Mucosa of stomach (tissue), 1 donor: ENCODE results near the gene SLC23A1.
"Not testable (repeated sequence)": the region's sequence is repeated elsewhere in the genome, so short reads cannot be mapped to it uniquely, and the experiment has no call there.

Experiments
- H3K27me3 ChIP-seq: one replicate; pipeline ENCODE4 v1.7.0; 2013; ENCODE audit warnings: mild to moderate bottlenecking, low read length; ENCODE audit not compliant: control insufficient read depth, insufficient read depth
- H3K36me3 ChIP-seq: one replicate; pipeline ENCODE4 v1.7.0; 2013; ENCODE audit warnings: low read length; ENCODE audit not compliant: control insufficient read depth, insufficient read depth
- H3K4me1 ChIP-seq: one replicate; pipeline ENCODE4 v1.7.0; 2013; ENCODE audit warnings: mild to moderate bottlenecking, low read length; ENCODE audit not compliant: control insufficient read depth, insufficient read depth
- H3K4me3 ChIP-seq: one replicate; pipeline ENCODE4 v1.7.0; 2013; ENCODE audit warnings: low read length
- H3K9ac ChIP-seq: one replicate; pipeline ENCODE4 v1.7.0; 2013; ENCODE audit warnings: mild to moderate bottlenecking, low read length, moderate library complexity
- H3K9me3 ChIP-seq: one replicate; pipeline ENCODE4 v1.7.0; 2013; ENCODE audit warnings: mild to moderate bottlenecking, low read length, moderate library complexity; ENCODE audit not compliant: control insufficient read depth
- donor health status: Pancreatic carcinoma.

The SLC23A1 gene

GRCh38 chr5:139393497-139394122 lies 10.5 kb upstream of the SLC23A1 start:
- Histone ChIP-seq H3K9ac (peak overlapping the region; percentile 47), H3K4me1 (peaks cover 31% of the 10 kb centered on the region), H3K4me3 (peak overlapping the region; percentile 19), H3K9me3 (no peaks in the 10 kb centered on the region), H3K36me3 (no peaks in the 10 kb centered on the region), H3K27me3 (peaks cover 4% of the 10 kb centered on the region)

- peak overlapping the region; percentile 47 for H3K9ac ChIP-seq
Observed at GRCh38 chr5:139392678-139393496, 9.8 kb upstream of the SLC23A1 start.

GRCh38 chr5:139392324-139392677 lies 9.2 kb upstream of the SLC23A1 start:
- Histone ChIP-seq H3K9ac (peak overlapping the region; percentile 70), H3K27me3 (peaks cover 4% of the 10 kb centered on the region), H3K4me3 (peak overlapping the region; percentile 36), H3K36me3 (no peaks in the 10 kb centered on the region), H3K9me3 (no peaks in the 10 kb centered on the region), H3K4me1 (peaks cover 44% of the 10 kb centered on the region)

More at GRCh38 chr5:139392678-139393496, 9.8 kb upstream of the SLC23A1 start:
- peaks cover 4% of the 10 kb centered on the region for H3K27me3 ChIP-seq
- H3K4me3 ChIP-seq, result peak overlapping the region; percentile 19
- no peaks in the 10 kb centered on the region for H3K9me3 ChIP-seq
- H3K4me1 ChIP-seq, result peaks cover 38% of the 10 kb centered on the region
- no peaks in the 10 kb centered on the region for H3K36me3 ChIP-seq

DNA sequence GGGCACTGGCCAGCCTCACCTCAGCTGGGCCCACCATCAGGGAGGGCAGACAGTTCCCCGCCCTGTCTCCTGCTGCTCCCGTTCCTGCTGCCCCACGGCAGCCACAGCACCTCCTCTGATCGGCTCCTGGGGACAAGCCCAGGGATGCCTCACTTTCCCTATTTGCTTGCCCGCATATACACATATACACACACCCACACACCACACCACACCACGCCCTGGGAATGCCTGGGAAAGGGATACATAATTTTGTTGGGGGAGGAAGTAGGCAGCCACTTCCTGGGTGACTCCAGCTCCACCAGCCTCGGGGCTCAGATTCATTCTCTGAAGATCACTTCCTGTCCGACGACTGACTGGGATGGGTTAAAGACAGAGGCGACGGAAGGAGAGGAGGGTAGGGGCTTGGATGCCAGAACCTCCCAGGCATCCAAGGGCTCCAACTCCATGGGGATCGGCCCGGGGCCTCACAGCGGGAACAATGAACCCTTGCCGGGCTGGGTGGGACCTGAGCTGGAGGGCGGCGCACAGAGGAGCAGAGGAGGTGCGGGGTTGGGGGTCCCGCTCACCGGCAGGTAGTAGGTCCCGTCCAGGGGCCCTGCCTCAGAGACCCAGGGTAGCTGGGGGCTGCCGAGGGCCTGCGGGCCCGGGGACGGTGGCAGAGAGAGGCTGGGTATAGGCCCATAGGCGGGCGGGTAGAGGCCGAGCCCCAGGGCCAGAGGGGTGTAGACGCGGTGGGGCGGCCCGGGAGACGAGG lies 8.7 kb upstream of the SLC23A1 start:
- peak overlapping the region; percentile 36 for H3K4me3 ChIP-seq
- peak overlapping the region; percentile 70 for H3K9ac ChIP-seq
- H3K27me3 ChIP-seq, result peaks cover 4% of the 10 kb centered on the region
- peaks cover 44% of the 10 kb centered on the region for H3K4me1 ChIP-seq
- no peaks in the 10 kb centered on the region for H3K36me3 ChIP-seq
- H3K9me3 ChIP-seq, result no peaks in the 10 kb centered on the region

DNA sequence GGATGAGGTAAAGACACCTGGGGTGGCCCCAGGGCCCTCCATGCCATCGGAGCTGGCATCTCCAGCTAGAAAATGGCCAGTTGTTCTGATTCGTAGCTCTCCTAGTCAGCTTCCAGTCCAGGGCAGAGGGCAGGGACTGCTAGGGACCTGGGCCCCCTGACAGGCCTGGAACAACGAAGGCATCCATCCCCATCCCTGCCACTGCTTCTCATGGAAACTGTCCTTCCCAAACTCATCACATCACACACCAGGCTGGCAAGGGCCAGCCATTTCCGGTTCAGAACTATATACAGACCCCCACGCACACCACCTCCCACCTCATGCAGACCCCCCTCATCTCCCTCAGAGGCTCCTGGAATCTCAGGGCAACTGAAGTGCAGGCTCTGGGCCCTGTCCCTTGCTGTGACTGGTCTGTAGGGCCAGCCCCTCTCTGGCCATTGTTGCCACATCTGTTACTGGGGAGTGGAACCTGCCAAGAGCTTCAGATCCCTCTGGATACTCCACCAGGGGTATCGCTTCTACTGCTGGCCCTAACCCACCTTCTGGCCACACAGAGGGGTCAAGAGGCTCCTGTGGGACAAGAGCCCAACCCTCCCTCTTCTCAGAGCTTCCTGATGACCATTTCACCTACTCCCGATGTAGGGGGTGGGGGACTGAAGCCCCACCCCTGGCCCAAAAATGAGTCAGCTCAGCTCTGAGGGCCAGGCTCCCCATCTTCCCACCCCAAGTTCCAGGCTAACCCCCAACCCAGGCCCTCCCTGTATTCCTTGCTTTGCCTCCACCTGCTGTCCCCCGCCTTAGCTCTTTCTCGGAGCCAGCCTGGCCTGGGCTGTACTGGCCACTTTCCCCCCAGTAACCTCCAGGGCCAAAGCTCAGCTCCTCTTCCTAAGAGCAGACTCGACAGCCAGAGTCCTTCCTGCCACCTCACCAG lies 7.8 kb upstream of the SLC23A1 start:
- Histone ChIP-seq H3K27me3 (peaks cover 4% of the 10 kb centered on the region), H3K9me3 (no peaks in the 10 kb centered on the region), H3K9ac (peak overlapping the region; percentile 70), H3K36me3 (no peaks in the 10 kb centered on the region), H3K4me1 (peaks cover 44% of the 10 kb centered on the region), H3K4me3 (no peak overlapping the region)

- Histone ChIP-seq H3K9ac (peak within 1 kb of the TSS; percentile 70), H3K4me1 (peaks cover 53% of the 10 kb centered on the region), H3K36me3 (no peaks in the 10 kb centered on the region), H3K4me3 (no peak within 1 kb of the TSS), H3K9me3 (no peaks in the 10 kb centered on the region), H3K27me3 (no peaks in the 10 kb centered on the region)
Observed at GRCh38 chr5:139389701-139390638, 6.9 kb upstream of the SLC23A1 start, which contains the start of gene MZB1. MZB1 (minus strand) TSS chr5:139389913; CDS start chr5:139389856, 57 bp downstream.

DNA sequence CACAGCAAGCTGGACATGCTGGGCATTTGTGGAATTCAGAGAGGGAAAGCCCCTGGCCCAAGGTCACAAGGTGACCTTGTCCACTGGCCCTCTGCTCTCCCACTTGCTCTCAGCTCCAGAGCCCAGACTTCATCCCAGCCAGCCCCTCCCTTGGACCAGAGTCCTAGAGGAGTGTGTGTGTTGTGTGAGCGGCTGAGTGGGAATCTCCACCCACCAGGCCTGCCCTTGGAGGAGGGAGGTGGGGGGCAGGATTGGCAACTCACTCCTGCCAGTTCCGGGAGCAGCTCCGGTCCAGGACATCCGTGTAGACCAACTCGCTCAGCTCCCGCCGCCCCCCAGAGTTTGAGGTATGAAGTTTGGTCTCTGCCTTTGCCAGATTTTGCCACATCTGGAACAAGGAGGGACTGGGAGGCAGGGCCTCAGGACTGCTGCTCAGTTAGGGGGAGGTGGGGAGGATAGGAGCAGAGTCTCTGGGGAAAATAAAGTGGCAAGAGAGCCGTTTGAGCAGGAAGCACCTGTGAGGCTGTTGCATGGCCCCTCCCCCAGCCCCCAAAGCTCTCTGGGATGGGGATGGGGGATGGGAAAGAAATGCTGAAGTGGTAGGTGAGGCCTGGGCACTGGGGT lies 5.2 kb upstream of the SLC23A1 start:
- no peak overlapping the region for H3K4me3 ChIP-seq
- H3K27me3 ChIP-seq, result no peaks in the 10 kb centered on the region
- H3K36me3 ChIP-seq, result no peaks in the 10 kb centered on the region
- peak overlapping the region; percentile 68 for H3K9ac ChIP-seq
- no peaks in the 10 kb centered on the region for H3K9me3 ChIP-seq
- peaks cover 65% of the 10 kb centered on the region for H3K4me1 ChIP-seq

DNA sequence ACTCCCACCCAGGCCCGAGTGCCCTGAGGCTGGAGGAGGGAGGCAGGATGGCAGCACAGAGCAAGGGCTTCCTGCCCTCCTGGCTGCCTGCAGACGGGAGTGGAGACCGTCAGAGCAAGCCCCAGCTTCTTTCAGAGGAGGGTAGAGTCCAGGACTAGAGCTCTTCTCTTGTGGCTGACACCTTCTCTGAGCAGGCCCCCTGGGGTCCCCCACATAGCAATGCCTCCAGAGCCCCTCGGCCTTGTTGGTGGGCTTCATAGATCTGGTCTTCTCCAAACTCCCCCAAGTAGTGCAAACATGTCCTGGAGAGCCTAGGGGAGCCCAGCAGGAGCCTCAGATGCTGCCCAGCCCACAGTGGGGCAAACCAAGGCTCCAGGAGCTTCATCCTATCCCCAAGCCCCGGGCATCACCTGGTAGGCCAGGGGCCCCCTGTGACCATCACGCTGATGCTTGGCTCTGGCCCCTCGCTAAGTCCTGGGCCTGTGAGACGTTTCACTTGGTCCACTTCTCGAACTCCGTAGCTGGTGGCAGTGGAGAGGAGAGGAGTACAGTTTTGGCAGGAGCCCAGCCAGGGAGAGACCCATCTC lies 4.6 kb upstream of the SLC23A1 start:
- H3K4me3 ChIP-seq, result no peak overlapping the region
- H3K36me3 ChIP-seq, result no peaks in the 10 kb centered on the region
- no peak overlapping the region for H3K9ac ChIP-seq
- H3K27me3 ChIP-seq, result no peaks in the 10 kb centered on the region
- no peaks in the 10 kb centered on the region for H3K9me3 ChIP-seq
- H3K4me1 ChIP-seq, result peaks cover 59% of the 10 kb centered on the region

GRCh38 chr5:139386956-139387355 lies 3.9 kb upstream of the SLC23A1 start:
- not testable (repeated sequence) for H3K9me3 ChIP-seq, H3K4me3 ChIP-seq, H3K36me3 ChIP-seq, H3K27me3 ChIP-seq, H3K9ac ChIP-seq
- peaks cover 56% of the 10 kb centered on the region for H3K4me1 ChIP-seq

DNA sequence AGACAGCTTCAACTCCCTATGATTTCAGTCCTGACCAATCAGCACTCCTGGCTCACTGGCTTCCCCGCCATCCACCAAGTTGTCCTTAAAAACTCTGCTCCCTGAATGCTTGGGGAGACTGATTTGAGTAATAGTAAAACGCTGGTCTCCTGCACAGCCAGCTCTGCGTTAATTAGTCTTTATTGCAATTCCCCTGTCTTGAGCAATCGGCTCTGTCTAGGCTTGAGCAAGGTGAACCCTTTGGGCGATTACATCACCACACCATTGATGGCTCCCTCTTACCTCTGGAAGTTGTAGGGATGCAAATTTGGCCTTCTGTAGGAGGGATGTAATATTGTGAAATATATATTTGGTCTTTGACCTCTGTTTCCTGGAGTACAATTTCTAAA lies 2.9 kb upstream of the SLC23A1 start:
- Histone ChIP-seq H3K9ac (no peak overlapping the region), H3K4me1 (peaks cover 46% of the 10 kb centered on the region), H3K9me3 (no peaks in the 10 kb centered on the region), H3K36me3 (no peaks in the 10 kb centered on the region), H3K4me3 (no peak overlapping the region), H3K27me3 (no peaks in the 10 kb centered on the region)
